LNCaP clone FGC (cell line): ENCODE measurements around the gene ZNF48.

Source experiments
- DNase-seq: peaks from one replicate; pipeline ENCODE4 v3.0.0-alpha.2; 2011; ENCODE audit warnings: low read depth
- H3K4me3 ChIP-seq: 2 replicates; pipeline ENCODE4 v1.5.1; 2011; ENCODE audit warnings: mild to moderate bottlenecking, low read depth, low read length, control low read depth
- CTCF ChIP-seq: IDR thresholded peaks from 2 replicates; pipeline ENCODE4 v1.5.1; 2012; ENCODE audit warnings: mild to moderate bottlenecking; ENCODE audit not compliant: control insufficient read depth, insufficient read depth; ENCODE audit errors: extremely low read depth

Gene ZNF48

GRCh38 chr16:30399435-30400186, 4.4 kb downstream of the ZNF48 start:
- DNase-seq: no peak
- no peak overlapping the region for H3K4me3 ChIP-seq
- no peak for TF ChIP-seq CTCF

GRCh38 chr16:30401768-30402425, 6.7 kb downstream of the ZNF48 start:
- no peak for DNase-seq
- no peak overlapping the region for H3K4me3 ChIP-seq
- no peak for TF ChIP-seq CTCF

GRCh38 chr16:30406795-30407101, 11.5 kb downstream of the ZNF48 start:
- DNase-seq: no peak
- H3K4me3 ChIP-seq: peak overlapping the region; percentile 82
- TF ChIP-seq CTCF: no peak

- no peak for TF ChIP-seq CTCF
- DNase-seq: peak; percentile 58
- H3K4me3 ChIP-seq: peak within 1 kb of the TSS; percentile 82
These were observed 12.0 kb downstream of the ZNF48 start, which contains the start of gene ZNF771 for GRCh38 chr16:30407102-30407803. Gene ZNF771, plus strand, starts transcription at chr16:30407606. Its CDS starts 448 bp downstream, at chr16:30408054.

DNA sequence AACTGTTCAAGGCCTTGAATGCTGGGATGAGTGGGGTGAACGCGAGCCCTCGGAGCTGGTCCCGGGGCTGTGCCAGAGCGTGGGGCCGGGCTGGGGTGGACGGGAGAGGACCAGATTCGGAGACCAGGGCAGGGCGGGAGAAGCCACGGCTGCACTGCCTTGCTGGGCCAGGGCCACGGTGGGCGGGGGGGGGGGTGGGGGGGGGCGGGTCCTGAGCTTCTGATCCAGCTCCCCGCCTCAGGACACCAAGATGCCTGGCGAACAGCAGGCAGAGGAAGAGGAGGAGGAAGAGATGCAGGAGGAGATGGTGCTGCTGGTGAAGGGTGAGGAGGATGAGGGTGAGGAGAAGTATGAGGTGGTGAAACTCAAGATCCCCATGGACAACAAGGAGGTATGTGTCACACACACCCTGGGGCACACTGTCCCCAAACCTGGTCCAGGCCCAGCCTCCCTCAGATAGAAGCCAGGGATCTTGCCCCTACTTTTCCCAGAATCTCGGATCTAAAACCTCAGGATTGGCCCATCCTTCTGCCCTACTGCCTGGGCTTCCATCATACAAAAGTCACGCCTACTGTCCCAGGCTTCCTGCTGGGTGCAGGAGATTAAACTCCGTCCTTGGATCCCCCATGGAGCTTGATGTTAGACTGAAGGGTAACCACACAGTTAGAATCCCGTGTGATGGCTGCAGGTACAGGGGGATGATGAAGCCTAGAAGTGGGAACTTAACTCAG, 12.7 kb downstream of the ZNF48 start:
- DNase-seq: no peak
- H3K4me3 ChIP-seq: peak overlapping the region; percentile 82
- TF ChIP-seq CTCF: no peak

GRCh38 chr16:30409125-30410060, 14.2 kb downstream of the ZNF48 start:
- TF ChIP-seq CTCF: peak; percentile 95
- no peak for DNase-seq
- H3K4me3 ChIP-seq: no peak overlapping the region
